HUDEP-2 (cell line): ENCODE results near the gene ENAH.
"Not testable (repeated sequence)": the region's sequence is repeated elsewhere in the genome, so short reads cannot be mapped to it uniquely, and the experiment has no call there.

Source experiments
- DNase-seq, 76 experiments: peaks; one replicate each; lab custom pipeline; 2025; ENCODE audit not compliant: unreplicated experiment in 76 of 76; lab: John Stamatoyannopoulos, UW

Gene ENAH

GRCh38 chr1:225477296-225477911 is 175.5 kb downstream of the ENAH start:
- no peak for DNase-seq

- no peak for DNase-seq
These were observed 176.4 kb downstream of the ENAH start for GRCh38 chr1:225476538-225476988.

- DNase-seq, result no peak
These were observed 176.8 kb downstream of the ENAH start for GRCh38 chr1:225476100-225476511.

GRCh38 chr1:225474986-225475820 is 177.7 kb downstream of the ENAH start:
- peak in 46 of 76 experiments; percentile 7 to 72 (median 42) for DNase-seq

GRCh38 chr1:225474439-225474985 is 178.4 kb downstream of the ENAH start:
- peak in 1 of 76 experiments; percentile 16 for DNase-seq

- DNase-seq, result not testable (repeated sequence)
These were observed 179.1 kb downstream of the ENAH start for GRCh38 chr1:225473676-225474438.

- peak in 4 of 76 experiments; percentile 3 to 28 (median 10) for DNase-seq
These were observed 179.7 kb downstream of the ENAH start for GRCh38 chr1:225473266-225473665.

GRCh38 chr1:225471453-225472301 is 181.2 kb downstream of the ENAH start:
- DNase-seq, result no peak

- no peak for DNase-seq
These were observed 181.8 kb downstream of the ENAH start for GRCh38 chr1:225471109-225471452.

- DNase-seq, result no peak
These were observed 182.5 kb downstream of the ENAH start for GRCh38 chr1:225470211-225471108.

GRCh38 chr1:225469051-225469450 is 183.9 kb downstream of the ENAH start:
- DNase-seq, result no peak

- no peak for DNase-seq
These were observed 184.5 kb downstream of the ENAH start for GRCh38 chr1:225468270-225469020.

- peak in 68 of 76 experiments; percentile 16 to 82 (median 64) for DNase-seq
These were observed 185.5 kb downstream of the ENAH start for GRCh38 chr1:225467193-225468020.

GRCh38 chr1:225466848-225467192 is 186.1 kb downstream of the ENAH start:
- no peak for DNase-seq

GRCh38 chr1:225465793-225466517 is 187.0 kb downstream of the ENAH start:
- no peak for DNase-seq

GRCh38 chr1:225464851-225465792 is 187.8 kb downstream of the ENAH start:
- DNase-seq, result peak in 1 of 76 experiments; percentile 3
